K562 (cell line): ENCODE data around the gene MBD6. TPM values are rescaled to one million over a fixed set of nuclear protein-coding genes. Genes with fewer than 3 reads are reported as not detected.
A peak's percentile ranks its signal among the peaks of the same experiment; 100 is the strongest.

Source experiments
- ATAC-seq: fragments of 200-7000 bp; cut with Tn5 transposase; 3 replicates; pipeline ENCODE4 v1.9.1; 2020; ENCODE audit warnings: moderate library complexity
- BruUV-seq: library from RNA; stranded (reverse); fragments of 400-500 nt; replicated peaks from 2 replicates; lab custom pipeline; 2021; lab: Mats Ljungman, UMichigan
- CTCF ChIA-PET: fragments of 300-600 bp; formaldehyde crosslinking; extraction: SDS; loops from one replicate; lab custom pipeline; 2021; ENCODE audit warnings: low intra/inter-chr PET ratio; lab: Yijun Ruan, JAX
- POLR2A ChIA-PET: fragments of 300-600, 350-650 bp; sonication (Branson Sonifier 250); formaldehyde crosslinking; extraction: SDS; loops from one replicate; lab custom pipeline; 2021; ENCODE audit warnings: antibody characterized with exemption, inconsistent platforms; lab: Yijun Ruan, JAX
- DNase-seq, 4 experiments: peaks; one replicate each; pipeline versions ENCODE4 v3.0.0 to v3.0.0-alpha.2; 2011 to 2018; ENCODE audit warnings: low spot score in 3 of 4, mixed read lengths in 3 of 4; ENCODE audit errors: extremely low read depth in 1 of 4
- FAIRE-seq: peaks from 2 replicates; lab custom pipeline; 2011; peaks lifted over from hg19 to GRCh38; lab: Jason Lieb, UNC
- H2AFZ ChIP-seq: 2 replicates; pipeline ENCODE4 v1.6.0; 2011; ENCODE audit warnings: low read depth, low read length, control low read depth, inconsistent platforms
- H3K27ac ChIP-seq: fragments of 200-600 bp; 3 replicates; pipeline ENCODE4 v1.8.0; 2011; ENCODE audit warnings: low read depth, mild to moderate bottlenecking, control low read depth, inconsistent platforms, low read length, moderate library complexity, mixed read lengths; ENCODE audit errors: extremely low read depth
- H3K27me3 ChIP-seq, 2 experiments: fragments of 300-600 bp in 1 of 2; 2 replicates in 1 of 2; 3 replicates in 1 of 2; pipeline versions ENCODE4 v1.6.0 to v1.8.0; 2011; ENCODE audit warnings: inconsistent platforms in 2 of 2, low read length in 2 of 2, mild to moderate bottlenecking in 1 of 2, mixed read lengths in 1 of 2, moderate library complexity in 1 of 2; ENCODE audit not compliant: control insufficient read depth in 2 of 2, insufficient read depth in 2 of 2
- H3K36me3 ChIP-seq: fragments of 300-600 bp; 3 replicates; pipeline ENCODE4 v1.8.0; 2011; ENCODE audit warnings: mild to moderate bottlenecking, low read length, inconsistent platforms; ENCODE audit not compliant: control insufficient read depth, insufficient read depth
- H3K4me1 ChIP-seq, 2 experiments: fragments of 200-600 bp in 1 of 2; replicated peaks in 1 of 2; 2 replicates in 1 of 2; 3 replicates in 1 of 2; pipeline versions ENCODE4 v1.5.1 to v1.8.0; 2011; ENCODE audit warnings: inconsistent platforms in 2 of 2, low read length in 2 of 2, mild to moderate bottlenecking in 1 of 2, mixed read lengths in 1 of 2, moderate library complexity in 1 of 2; ENCODE audit not compliant: control insufficient read depth in 2 of 2, insufficient read depth in 2 of 2
- H3K4me2 ChIP-seq: 2 replicates; pipeline ENCODE4 v1.6.1; 2011; ENCODE audit warnings: low read length, control low read depth, inconsistent platforms, mixed read lengths; ENCODE audit not compliant: insufficient read depth
- H3K4me3 ChIP-seq: fragments of 200-600 bp; sonication (generic), shearing (Covaris generic); 2 replicates; pipeline ENCODE4 v1.5.1; 2016; ENCODE audit warnings: control low read depth, inconsistent platforms
- H3K79me2 ChIP-seq: fragments of 200-600 bp; 3 replicates; pipeline ENCODE4 v1.8.0; 2011; ENCODE audit warnings: low read length, inconsistent platforms; ENCODE audit not compliant: control insufficient read depth, insufficient read depth
- H3K9ac ChIP-seq, 2 experiments: 2 replicates each; pipeline versions ENCODE4 v1.6.0 to v1.6.1; 2011; ENCODE audit warnings: low read depth in 2 of 2, low read length in 2 of 2, control low read depth in 1 of 2, inconsistent platforms in 1 of 2, mild to moderate bottlenecking in 1 of 2, mixed read lengths in 1 of 2; ENCODE audit not compliant: insufficient read depth in 1 of 2
- H3K9me1 ChIP-seq: one replicate; pipeline ENCODE4 v1.6.0; 2011; ENCODE audit warnings: inconsistent platforms, mild to moderate bottlenecking, low read length, moderate library complexity; ENCODE audit not compliant: control insufficient read depth, insufficient read depth
- H3K9me3 ChIP-seq: replicated peaks from 2 replicates; pipeline ENCODE4 v1.5.1; 2011; ENCODE audit warnings: low read depth, low read length, inconsistent platforms; ENCODE audit not compliant: control insufficient read depth, insufficient read depth
- H4K20me1 ChIP-seq: replicated peaks from 2 replicates; pipeline ENCODE4 v1.6.1; 2011; ENCODE audit warnings: low read length, inconsistent platforms, mixed read lengths; ENCODE audit not compliant: control insufficient read depth, insufficient read depth
- DPF2 ChIP-seq: fragments of 450-650 bp; IDR thresholded peaks from 2 replicates; pipeline ENCODE4 v1.6.1; 2016
- HEY1 ChIP-seq: fragments of 250-450 bp; sonication (Bioruptor Pico); IDR thresholded peaks from 2 replicates; pipeline ENCODE4 v1.5.0; 2020; ENCODE audit warnings: mild to moderate bottlenecking, moderate library complexity, borderline replicate concordance
- NFRKB ChIP-seq: fragments of 450-650 bp; IDR thresholded peaks from 2 replicates; pipeline ENCODE4 v1.6.1; 2016; ENCODE audit warnings: low read depth
- PRDM10 ChIP-seq: fragments of 450-650 bp; IDR thresholded peaks from 2 replicates; pipeline ENCODE4 v1.6.1; 2018; ENCODE audit not compliant: partially characterized antibody
- TCFL5 ChIP-seq: fragments of 250-450 bp; sonication (Bioruptor Pico); conservative IDR thresholded peaks from 2 replicates; pipeline ENCODE4 v1.6.1; 2021; ENCODE audit warnings: mild to moderate bottlenecking, moderate library complexity, matching md5 sums
- TFE3 ChIP-seq: fragments of 450-650 bp; formaldehyde crosslinking; IDR thresholded peaks from 2 replicates; pipeline ENCODE4 v1.4.0; 2020; ENCODE audit warnings: mild to moderate bottlenecking, mixed read lengths
- TGIF2 ChIP-seq: sonication (generic); formaldehyde crosslinking; IDR thresholded peaks from 2 replicates; pipeline ENCODE4 v1.8.1; 2022; ENCODE audit warnings: mild to moderate bottlenecking, missing genetic modification reagents, moderate library complexity
- ZNF263 ChIP-seq: sonication (generic); formaldehyde crosslinking; IDR thresholded peaks from 2 replicates; pipeline ENCODE4 v1.8.0; 2022; ENCODE audit warnings: mild to moderate bottlenecking, missing genetic modification reagents, borderline replicate concordance
- WGBS: fragments of 100-300 bp; shearing (Covaris generic); methylation state at CpG from one replicate; pipeline ENCODE4 v1.1.6; 2016; ENCODE audit warnings: low coverage, mixed read lengths; ENCODE audit not compliant: insufficient coverage; ENCODE audit errors: missing lambda C conversion rate; 5-methylcytosine and 5-hydroxymethylcytosine counted together
- in situ Hi-C: fragments of 300-500 bp; cut with MboI; formaldehyde crosslinking; loops from 4 replicates; pipeline ENCODE4 v1.15.0; 2018; ENCODE audit warnings: inconsistent platforms, mixed read lengths
- intact Hi-C: fragments of 100-400 bp; cut with micrococcal nuclease; formaldehyde crosslinking; loops from 2 replicates; pipeline ENCODE4 v1.14.2; 2022
- polyA plus RNA-seq, 8 experiments: library from polyadenylated mRNA; depleted of rRNA in 4 of 8; stranded (reverse) in 5 of 8; unstranded in 3 of 8; fragments of >200 nt; fragmentation: Nextera tagmentation in 2 of 8; fragmentation: Illumina TruSeq in 1 of 8; extraction: Ambion mirVana in 2 of 8; extraction: Trizol in 1 of 8; gene quantifications; 2 replicates each; pipeline versions ENCODE4 v1.2.1 to v1.2.3, GENCODE V29; 2011 to 2014; ENCODE audit warnings: inconsistent platforms in 1 of 8, missing spikeins in 1 of 8
- total RNA-seq, 7 experiments: library from RNA; depleted of rRNA in 6 of 7; stranded (reverse); fragments of >200 nt in 6 of 7; fragmentation: Illumina TruSeq in 2 of 7; extraction: Trizol in 2 of 7; gene quantifications; 2 replicates each; pipeline versions ENCODE4 v1.2.1 to v1.2.3, GENCODE V29; 2011 to 2021; ENCODE audit warnings: low replicate concordance in 1 of 7
- TF ChIP-seq, protein P1 (sequence below): fragments of 250-450 bp; sonication (Bioruptor Pico); IDR thresholded peaks from 2 replicates; pipeline ENCODE4 v1.8.0; 2021; ENCODE audit warnings: mild to moderate bottlenecking, moderate library complexity
- TF ChIP-seq, protein P2 (sequence below): fragments of 450-650 bp; formaldehyde crosslinking; IDR thresholded peaks from 2 replicates; pipeline ENCODE4 v1.4.0; 2020; ENCODE audit warnings: mild to moderate bottlenecking, moderate library complexity

The MBD6 gene
- total and polyA plus RNA-seq, 9 of the 15 experiments (the other 6 are each of a cell fraction or from before 2014, with no cell fraction given) = 2.0 to 54.8 (median 3.8) TPM

DNA sequence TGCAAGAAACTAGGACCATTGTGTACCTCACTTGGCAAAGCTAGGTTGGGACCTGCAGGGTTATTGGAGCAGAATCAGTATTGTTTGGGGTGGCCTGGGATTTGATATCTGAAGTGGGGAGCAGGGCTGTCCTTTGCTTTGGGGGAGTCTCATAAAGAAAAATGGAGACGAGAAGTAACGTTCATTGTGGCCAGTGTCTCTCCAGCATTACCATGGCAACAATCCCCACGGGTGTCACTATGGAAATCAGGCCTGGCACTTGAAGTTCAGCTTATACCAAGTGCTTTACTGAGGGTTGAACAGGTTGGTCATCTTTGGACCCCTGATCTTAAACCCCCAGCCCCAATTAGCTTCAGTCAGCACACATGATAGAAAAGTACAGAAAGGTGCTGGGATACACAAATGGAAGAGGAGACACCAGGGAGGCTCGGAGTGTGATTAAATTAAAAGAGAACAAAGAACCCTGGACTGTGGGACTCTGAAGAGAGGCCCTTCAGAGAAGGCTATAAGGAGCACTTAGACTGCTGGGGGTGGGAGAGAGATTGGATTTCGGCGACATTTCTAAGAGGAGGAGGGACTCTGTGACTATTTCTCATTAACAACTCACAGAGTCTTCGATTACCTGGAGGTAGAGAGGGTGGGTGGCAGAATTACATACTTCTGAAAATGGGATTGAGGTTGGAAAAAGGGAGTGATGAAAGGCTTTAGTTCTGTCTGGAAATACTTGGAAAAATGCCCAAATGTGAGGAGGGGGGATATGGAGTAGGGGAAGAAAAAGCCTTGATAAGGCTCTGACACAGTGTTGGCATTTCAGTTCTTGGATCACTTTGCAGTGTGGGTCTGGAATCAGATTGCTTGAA lies 30.9 kb downstream of the MBD6 start:
- ATAC-seq = no peak
- ChIA-PET CTCF (interaction anchor here (0.6 kb wide), 1 partner anchor 22 kb away, joined by 3 read pairs; no protein-coding TSS in a partner anchor), POLR2A (interaction anchor here (0.5 to 4.2 kb wide), 14 partner anchors 8 to 370 kb away, joined by 3 to 38 read pairs (median 4); partner anchors contain the start of genes ARHGEF25 and DDIT3)
- H3K9me3 ChIP-seq = no peaks in the 10 kb centered on the region
- peak overlapping the region; percentile 89 for H3K4me2 ChIP-seq
- peak in 1 of 4 experiments; percentile 26 for DNase-seq
- FAIRE-seq = no peak
- peaks cover 59% of the 10 kb centered on the region for H3K79me2 ChIP-seq
- peaks cover 17% of the 10 kb centered on the region for H3K36me3 ChIP-seq
- in situ Hi-C loops (no loop called here), intact Hi-C loops (loop anchor here (2.0 kb wide), 1 partner anchor 15 kb away; no protein-coding TSS in a partner anchor)
- H3K27me3 ChIP-seq = no peaks in the 10 kb centered on the region
- H2AFZ ChIP-seq = peak overlapping the region; percentile 78
- BruUV-seq = no TSS peak
- 28% methylated on average over 7 of the region's 7 CpGs for WGBS
- no peaks in the 10 kb centered on the region for H4K20me1 ChIP-seq
- H3K9ac ChIP-seq = peak overlapping the region; percentile 72 to 84; a peak in 3 of 4 replicates
- H3K27ac ChIP-seq = peak overlapping the region; percentile 90
- peaks cover 51 to 61% of the 10 kb centered on the region in 2 experiments for H3K4me1 ChIP-seq
- H3K9me1 ChIP-seq = no peaks in the 10 kb centered on the region
- peak overlapping the region; percentile 69; the same call in 1 of the 2 replicates for H3K4me3 ChIP-seq
- TF ChIP-seq NFRKB (no peak), DPF2 (peak; percentile 29; the same call in 1 of the 2 replicates), TGIF2 (no peak), TFE3 (no peak), TCFL5 (no peak), ZNF263 (no peak), PRDM10 (no peak), HEY1 (no peak)
- TF ChIP-seq, protein P1, sequence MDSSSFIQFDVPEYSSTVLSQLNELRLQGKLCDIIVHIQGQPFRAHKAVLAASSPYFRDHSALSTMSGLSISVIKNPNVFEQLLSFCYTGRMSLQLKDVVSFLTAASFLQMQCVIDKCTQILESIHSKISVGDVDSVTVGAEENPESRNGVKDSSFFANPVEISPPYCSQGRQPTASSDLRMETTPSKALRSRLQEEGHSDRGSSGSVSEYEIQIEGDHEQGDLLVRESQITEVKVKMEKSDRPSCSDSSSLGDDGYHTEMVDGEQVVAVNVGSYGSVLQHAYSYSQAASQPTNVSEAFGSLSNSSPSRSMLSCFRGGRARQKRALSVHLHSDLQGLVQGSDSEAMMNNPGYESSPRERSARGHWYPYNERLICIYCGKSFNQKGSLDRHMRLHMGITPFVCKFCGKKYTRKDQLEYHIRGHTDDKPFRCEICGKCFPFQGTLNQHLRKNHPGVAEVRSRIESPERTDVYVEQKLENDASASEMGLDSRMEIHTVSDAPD (CRISPR knock-in tag) = no peak
- TF ChIP-seq, protein P2, sequence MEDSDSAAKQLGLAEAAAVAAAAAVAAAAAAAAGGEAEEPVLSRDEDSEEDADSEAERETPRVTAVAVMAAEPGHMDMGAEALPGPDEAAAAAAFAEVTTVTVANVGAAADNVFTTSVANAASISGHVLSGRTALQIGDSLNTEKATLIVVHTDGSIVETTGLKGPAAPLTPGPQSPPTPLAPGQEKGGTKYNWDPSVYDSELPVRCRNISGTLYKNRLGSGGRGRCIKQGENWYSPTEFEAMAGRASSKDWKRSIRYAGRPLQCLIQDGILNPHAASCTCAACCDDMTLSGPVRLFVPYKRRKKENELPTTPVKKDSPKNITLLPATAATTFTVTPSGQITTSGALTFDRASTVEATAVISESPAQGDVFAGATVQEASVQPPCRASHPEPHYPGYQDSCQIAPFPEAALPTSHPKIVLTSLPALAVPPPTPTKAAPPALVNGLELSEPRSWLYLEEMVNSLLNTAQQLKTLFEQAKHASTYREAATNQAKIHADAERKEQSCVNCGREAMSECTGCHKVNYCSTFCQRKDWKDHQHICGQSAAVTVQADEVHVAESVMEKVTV (CRISPR knock-in tag) = no peak
